Trophoblast cell (in vitro differentiated cells and primary cell): ENCODE data around the gene PITPNM1.

Experiments used
- DNase-seq, 2 donors: peaks; one replicate each; pipeline ENCODE4 v3.0.0-alpha.2; 2016
- H2AFZ ChIP-seq: 2 replicates; pipeline ENCODE4 v1.6.1; 2013; ENCODE audit warnings: low read length, moderate library complexity, mild to moderate bottlenecking; ENCODE audit not compliant: insufficient read depth, poor library complexity
- H2AK5ac ChIP-seq: 2 replicates; pipeline ENCODE4 v1.6.1; 2013; ENCODE audit warnings: mild to moderate bottlenecking, low read length
- H2BK120ac ChIP-seq: 2 replicates; pipeline ENCODE4 v1.6.1; 2013; ENCODE audit warnings: low read length, mild to moderate bottlenecking, moderate library complexity; ENCODE audit not compliant: insufficient read depth, poor library complexity
- H2BK12ac ChIP-seq: 2 replicates; pipeline ENCODE4 v1.6.1; 2013; ENCODE audit warnings: mild to moderate bottlenecking, low read length, moderate library complexity
- H2BK5ac ChIP-seq: 2 replicates; pipeline ENCODE4 v1.6.1; 2013; ENCODE audit warnings: low read length, low read depth, moderate library complexity, mild to moderate bottlenecking; ENCODE audit not compliant: poor library complexity
- H3K14ac ChIP-seq: 2 replicates; pipeline ENCODE4 v1.6.1; 2013; ENCODE audit warnings: mild to moderate bottlenecking, low read length
- H3K18ac ChIP-seq: 2 replicates; pipeline ENCODE4 v1.6.1; 2013; ENCODE audit warnings: mild to moderate bottlenecking, low read length
- H3K23ac ChIP-seq: 2 replicates; pipeline ENCODE4 v1.6.1; 2013; ENCODE audit warnings: low read length
- H3K27ac ChIP-seq: 2 replicates; pipeline ENCODE4 v1.5.1; 2013; ENCODE audit warnings: low read depth, mild to moderate bottlenecking, inconsistent platforms, low read length, moderate library complexity
- H3K27me3 ChIP-seq: 2 replicates; pipeline ENCODE4 v1.6.1; 2013; ENCODE audit warnings: inconsistent platforms, mild to moderate bottlenecking, low read length, moderate library complexity; ENCODE audit not compliant: insufficient read depth
- H3K36me3 ChIP-seq, 2 experiments: 1 replicate in 1 of 2; 2 replicates in 1 of 2; pipeline ENCODE4 v1.6.1; 2013; ENCODE audit warnings: low read length in 2 of 2, mild to moderate bottlenecking in 2 of 2, moderate library complexity in 1 of 2; ENCODE audit not compliant: insufficient read depth in 2 of 2, control insufficient read depth in 1 of 2
- H3K4ac ChIP-seq: 2 replicates; pipeline ENCODE4 v1.6.1; 2013; ENCODE audit warnings: low read depth, mild to moderate bottlenecking, low read length, moderate library complexity
- H3K4me1 ChIP-seq, 2 experiments: 1 replicate in 1 of 2; 2 replicates in 1 of 2; pipeline ENCODE4 v1.6.1; 2013; ENCODE audit warnings: low read length in 2 of 2, mild to moderate bottlenecking in 2 of 2, moderate library complexity in 1 of 2; ENCODE audit not compliant: insufficient read depth in 2 of 2, control insufficient read depth in 1 of 2
- H3K4me2 ChIP-seq: 2 replicates; pipeline ENCODE4 v1.6.1; 2013; ENCODE audit warnings: inconsistent platforms, mild to moderate bottlenecking, low read length, moderate library complexity
- H3K4me3 ChIP-seq: 2 replicates; pipeline ENCODE4 v1.5.1; 2013; ENCODE audit warnings: mild to moderate bottlenecking, low read depth, low read length, inconsistent platforms
- H3K79me1 ChIP-seq: one replicate; pipeline ENCODE4 v1.6.1; 2013; ENCODE audit warnings: low read length
- H3K79me2 ChIP-seq: 2 replicates; pipeline ENCODE4 v1.6.1; 2013; ENCODE audit warnings: low read length, mild to moderate bottlenecking; ENCODE audit not compliant: control insufficient read depth, insufficient read depth, poor library complexity
- H3K9ac ChIP-seq: 2 replicates; pipeline ENCODE4 v1.6.1; 2013; ENCODE audit warnings: mild to moderate bottlenecking, low read length
- H3K9me3 ChIP-seq: 2 replicates; pipeline ENCODE4 v1.6.1; 2013; ENCODE audit warnings: low read depth, mild to moderate bottlenecking, control low read depth, inconsistent platforms, low read length; ENCODE audit not compliant: insufficient read depth
- H4K12ac ChIP-seq: 2 replicates; pipeline ENCODE4 v1.6.1; 2013; ENCODE audit warnings: low read depth, mild to moderate bottlenecking, low read length, moderate library complexity
- H4K8ac ChIP-seq: 2 replicates; pipeline ENCODE4 v1.6.1; 2013; ENCODE audit warnings: low read depth, mild to moderate bottlenecking, low read length, moderate library complexity
- H4K91ac ChIP-seq: one replicate; pipeline ENCODE4 v1.6.1; 2013; ENCODE audit warnings: low read depth, mild to moderate bottlenecking, low read length, moderate library complexity
- WGBS: extraction: QIAGEN DNeasy Blood & Tissue Kit; methylation state at CpG from one replicate; pipeline ENCODE4 v1.1.7; 2013; ENCODE audit warnings: missing lambda C conversion rate; ENCODE audit not compliant: insufficient read length, insufficient coverage; ENCODE audit errors: extremely low coverage; 5-methylcytosine and 5-hydroxymethylcytosine counted together

PITPNM1 gene

GRCh38 chr11:67495234-67496005 is 9.7 kb downstream of the PITPNM1 start:
- Histone ChIP-seq H2BK12ac (no peak overlapping the region), H3K4me2 (no peak overlapping the region), H3K79me2 (no peaks in the 10 kb centered on the region), H3K4me3 (no peak overlapping the region), H3K36me3 (peaks cover 93 to 96% of the 10 kb centered on the region in 2 experiments), H2BK120ac (no peak overlapping the region), H4K91ac (no peak overlapping the region), H3K9ac (no peak overlapping the region), H2AK5ac (no peak overlapping the region), H3K79me1 (no peaks in the 10 kb centered on the region), H3K18ac (no peak overlapping the region), H3K27ac (no peak overlapping the region), H4K8ac (no peak overlapping the region), H3K4me1 (no peaks in the 10 kb centered on the region), H3K14ac (no peak overlapping the region), H2BK5ac (no peak overlapping the region), H3K27me3 (no peaks in the 10 kb centered on the region), H3K4ac (no peak overlapping the region), H3K23ac (no peak overlapping the region), H3K9me3 (no peaks in the 10 kb centered on the region), H2AFZ (no peak overlapping the region), H4K12ac (no peak overlapping the region)
- no CpG with 5 or more reads among the region's 16 CpGs for WGBS
- no peak for DNase-seq

GRCh38 chr11:67494371-67495233 is 10.6 kb downstream of the PITPNM1 start:
- H3K14ac ChIP-seq: no peak overlapping the region

GRCh38 chr11:67493548-67494370 is 11.4 kb downstream of the PITPNM1 start:
- Histone ChIP-seq H2BK5ac (no peak overlapping the region), H2BK12ac (no peak overlapping the region), H2AFZ (no peak overlapping the region), H3K9ac (no peak overlapping the region), H3K4me2 (no peak overlapping the region), H3K4ac (no peak overlapping the region), H3K27ac (no peak overlapping the region), H4K91ac (no peak overlapping the region), H3K4me3 (no peak overlapping the region), H3K4me1 (no peaks in the 10 kb centered on the region), H3K79me2 (no peaks in the 10 kb centered on the region), H4K8ac (no peak overlapping the region), H3K14ac (no peak overlapping the region), H2AK5ac (no peak overlapping the region), H3K36me3 (peaks cover 94 to 96% of the 10 kb centered on the region in 2 experiments), H3K79me1 (no peaks in the 10 kb centered on the region), H3K23ac (no peak overlapping the region), H4K12ac (no peak overlapping the region), H2BK120ac (no peak overlapping the region), H3K27me3 (no peaks in the 10 kb centered on the region), H3K9me3 (no peaks in the 10 kb centered on the region), H3K18ac (no peak overlapping the region)
- no peak for DNase-seq
- no CpG with 5 or more reads among the region's 65 CpGs for WGBS

More at GRCh38 chr11:67494371-67495233, 10.6 kb downstream of the PITPNM1 start:
- H2BK5ac ChIP-seq: no peak overlapping the region
- H3K23ac ChIP-seq: no peak overlapping the region
- H3K4me3 ChIP-seq: no peak overlapping the region
- no CpG with 5 or more reads among the region's 59 CpGs for WGBS
- no peaks in the 10 kb centered on the region for H3K79me1 ChIP-seq
- H4K12ac ChIP-seq: no peak overlapping the region
- no peaks in the 10 kb centered on the region for H3K27me3 ChIP-seq
- H3K4me1 ChIP-seq: no peaks in the 10 kb centered on the region
- no peak overlapping the region for H2AK5ac ChIP-seq
- no peak overlapping the region for H3K18ac ChIP-seq
- DNase-seq: no peak
- no peak overlapping the region for H3K9ac ChIP-seq
- H3K36me3 ChIP-seq: peaks cover 93 to 95% of the 10 kb centered on the region in 2 experiments
- H2AFZ ChIP-seq: no peak overlapping the region
- no peak overlapping the region for H2BK120ac ChIP-seq
- H3K4ac ChIP-seq: no peak overlapping the region
- H4K8ac ChIP-seq: no peak overlapping the region
- no peak overlapping the region for H3K27ac ChIP-seq
- no peaks in the 10 kb centered on the region for H3K79me2 ChIP-seq
- no peak overlapping the region for H3K4me2 ChIP-seq
- H4K91ac ChIP-seq: no peak overlapping the region
- H2BK12ac ChIP-seq: no peak overlapping the region
- H3K9me3 ChIP-seq: no peaks in the 10 kb centered on the region
